ENCODE data around the gene TGM4. TPM values are rescaled to one million over a fixed set of nuclear protein-coding genes. Genes with fewer than 3 reads are reported as not detected.

The TGM4 gene
- total RNA-seq, 2 experiments from 2014 or later: not detected

- Mint-ChIP-seq H3K27me3 (ENCODE audit: low read depth) (no peaks in the 10 kb centered on the region), H3K27ac (no peak overlapping the region), H3K4me1 (ENCODE audit: low read depth) (peaks cover 43% of the 10 kb centered on the region), H3K4me3 (no peak overlapping the region), H3K9me3 (no peaks in the 10 kb centered on the region), H3K36me3 (ENCODE audit: low read depth) (no peaks in the 10 kb centered on the region)
- DNase-seq: no peak
- CTCF ChIA-PET: no interaction called here
- intact Hi-C loops (cut with micrococcal nuclease): no loop called here
These were observed 88.4 kb downstream of the TGM4 start for GRCh38 chr3:44962621-44963393.

GRCh38 chr3:44963571-44964325 is 89.3 kb downstream of the TGM4 start:
- H3K27ac Mint-ChIP-seq: no peak overlapping the region
- CTCF ChIA-PET: no interaction called here
- no peak for DNase-seq
- no peak overlapping the region for H3K4me3 Mint-ChIP-seq
- H3K27me3 Mint-ChIP-seq (ENCODE audit: low read depth): no peaks in the 10 kb centered on the region
- intact Hi-C loops (cut with micrococcal nuclease): no loop called here
- H3K4me1 Mint-ChIP-seq (ENCODE audit: low read depth): peaks cover 50% of the 10 kb centered on the region
- no peaks in the 10 kb centered on the region for H3K36me3 Mint-ChIP-seq (ENCODE audit: low read depth)
- H3K9me3 Mint-ChIP-seq: no peaks in the 10 kb centered on the region

Other genes with a start within 250 kb of the TGM4 start
- gene ZNF197, start 249.6 kb upstream of the TGM4 start, total RNA-seq: 1 to 10 TPM; 7.7 to 8.4 TPM
- 1 to 10 TPM; 1.1 to 1.9 TPM for gene ZNF35, start 225.9 kb upstream of the TGM4 start, total RNA-seq
- gene ZNF502, start 161.9 kb upstream of the TGM4 start, total RNA-seq: 1 to 10 TPM in 1 of 2 experiments, under 1 TPM in 1; 0.62 to 1.0 TPM
- 1 to 10 TPM; 1.6 to 2.7 TPM for gene ZNF501, start 145.0 kb upstream of the TGM4 start, total RNA-seq
- gene KIAA1143, start 113.0 kb upstream of the TGM4 start, total RNA-seq: 10 to 100 TPM; 29.1 to 35.9 TPM
- 10 to 100 TPM; 42.1 to 45.8 TPM for gene KIF15, start 112.8 kb upstream of the TGM4 start, total RNA-seq
- gene TMEM42, start 12.7 kb upstream of the TGM4 start, total RNA-seq: 10 to 100 TPM; 13.9 to 15.8 TPM
- gene ZDHHC3, start 101.6 kb downstream of the TGM4 start, total RNA-seq: 10 to 100 TPM; 29.5 to 31.0 TPM
- 10 to 100 TPM; 61.4 to 64.7 TPM for gene EXOSC7, start 101.6 kb downstream of the TGM4 start, total RNA-seq
- gene CLEC3B, start 151.7 kb downstream of the TGM4 start, total RNA-seq: not detected

Measured in activated naive CD4-positive, alpha-beta T cell treated with anti-CD3 and anti-CD28 coated beads for 36 hours (primary cell).